Measurements from ENCODE around the gene HOXB7. TPM values are rescaled to one million over a fixed set of nuclear protein-coding genes. Genes with fewer than 3 reads are reported as not detected.

Gene HOXB7
- total RNA-seq, 1 donor from 2014 or later: 24.9 TPM

- DNase-seq (ENCODE audit: low read depth): no peak
- TF ChIP-seq CTCF (conservative IDR thresholded peaks at IDR 0.05; ENCODE audit: low read depth, low read length): no peak
- H3K4me3 ChIP-seq (ENCODE audit: low read depth, low read length): peak overlapping the region; percentile 74
These were observed 13.4 kb downstream of the HOXB7 start for GRCh38 chr17:48597528-48597777.

GRCh38 chr17:48596735-48597527 is 13.9 kb downstream of the HOXB7 start:
- peak overlapping the region; percentile 74 for H3K4me3 ChIP-seq (ENCODE audit: low read depth, low read length)
- no peak for TF ChIP-seq CTCF (conservative IDR thresholded peaks at IDR 0.05; ENCODE audit: low read depth, low read length)
- DNase-seq (ENCODE audit: low read depth): no peak

- H3K4me3 ChIP-seq (ENCODE audit: low read depth, low read length): peak overlapping the region; percentile 74
These were observed 14.7 kb downstream of the HOXB7 start for GRCh38 chr17:48596000-48596734.

GRCh38 chr17:48595278-48595999 is 15.4 kb downstream of the HOXB7 start:
- no peak for DNase-seq (ENCODE audit: low read depth)
- TF ChIP-seq CTCF (conservative IDR thresholded peaks at IDR 0.05; ENCODE audit: low read depth, low read length): no peak
- H3K4me3 ChIP-seq (ENCODE audit: low read depth, low read length): peak overlapping the region; percentile 74

More at GRCh38 chr17:48596000-48596734, 14.7 kb downstream of the HOXB7 start:
- TF ChIP-seq CTCF (conservative IDR thresholded peaks at IDR 0.05; ENCODE audit: low read depth, low read length): no peak
- no peak for DNase-seq (ENCODE audit: low read depth)

- DNase-seq (ENCODE audit: low read depth): no peak
- H3K4me3 ChIP-seq (ENCODE audit: low read depth, low read length): peak overlapping the region; percentile 74
- TF ChIP-seq CTCF (conservative IDR thresholded peaks at IDR 0.05; ENCODE audit: low read depth, low read length): no peak
These were observed 16.1 kb downstream of the HOXB7 start for GRCh38 chr17:48594538-48595277.

- DNase-seq (ENCODE audit: low read depth): no peak
- TF ChIP-seq CTCF (conservative IDR thresholded peaks at IDR 0.05; ENCODE audit: low read depth, low read length): peak; percentile 84
- peak overlapping the region; percentile 74 for H3K4me3 ChIP-seq (ENCODE audit: low read depth, low read length)
These were observed 16.8 kb downstream of the HOXB7 start for GRCh38 chr17:48593840-48594537.

Data from epithelial cell of proximal tubule (primary cell).